ENCODE data around the gene RNF41.

Gene RNF41

GRCh38 chr12:56178347-56178746, 43.4 kb downstream of the RNF41 start:
- DNase-seq (ENCODE audit: low read depth): no peak
- no peak for TF ChIP-seq CTCF (IDR thresholded peaks at IDR 0.05; ENCODE audit: control insufficient read depth, extremely low read depth, insufficient read depth)

GRCh38 chr12:56172839-56173238, 48.9 kb downstream of the RNF41 start:
- no peak for TF ChIP-seq CTCF (IDR thresholded peaks at IDR 0.05; ENCODE audit: control insufficient read depth, extremely low read depth, insufficient read depth)
- no peak overlapping the region for H3K4me3 ChIP-seq (ENCODE audit: low read depth, low read length)
- no peak for DNase-seq (ENCODE audit: low read depth)

More at GRCh38 chr12:56178347-56178746, 43.4 kb downstream of the RNF41 start:
- H3K4me3 ChIP-seq (ENCODE audit: low read depth, low read length): no peak overlapping the region

GRCh38 chr12:56169229-56169759, 52.4 kb downstream of the RNF41 start:
- no peak for DNase-seq (ENCODE audit: low read depth)
- no peak for TF ChIP-seq CTCF (IDR thresholded peaks at IDR 0.05; ENCODE audit: control insufficient read depth, extremely low read depth, insufficient read depth)
- no peak overlapping the region for H3K4me3 ChIP-seq (ENCODE audit: low read depth, low read length)

GRCh38 chr12:56165369-56165768, 56.4 kb downstream of the RNF41 start:
- H3K4me3 ChIP-seq (ENCODE audit: low read depth, low read length): no peak overlapping the region
- DNase-seq (ENCODE audit: low read depth): no peak
- no peak for TF ChIP-seq CTCF (IDR thresholded peaks at IDR 0.05; ENCODE audit: control insufficient read depth, extremely low read depth, insufficient read depth)

- TF ChIP-seq CTCF (IDR thresholded peaks at IDR 0.05; ENCODE audit: control insufficient read depth, extremely low read depth, insufficient read depth): no peak
- DNase-seq (ENCODE audit: low read depth): no peak
- H3K4me3 ChIP-seq (ENCODE audit: low read depth, low read length): no peak overlapping the region
Measured at GRCh38 chr12:56164345-56164729, 57.4 kb downstream of the RNF41 start.

- DNase-seq (ENCODE audit: low read depth): no peak
- H3K4me3 ChIP-seq (ENCODE audit: low read depth, low read length): no peak overlapping the region
- TF ChIP-seq CTCF (IDR thresholded peaks at IDR 0.05; ENCODE audit: control insufficient read depth, extremely low read depth, insufficient read depth): no peak
Measured at GRCh38 chr12:56163533-56164344, 58.0 kb downstream of the RNF41 start.
